Mucosa of descending colon (tissue), 3 donors: ENCODE results near the gene OXA1L. TPM values are rescaled to one million over a fixed set of nuclear protein-coding genes. Genes with fewer than 3 reads are reported as not detected.
A peak's percentile ranks its signal among the peaks of the same experiment; 100 is the strongest.
"Not testable (repeated sequence)": the region's sequence is repeated elsewhere in the genome, so short reads cannot be mapped to it uniquely, and the experiment has no call there.

Experiments used
- ATAC-seq: fragments of 200-7000 bp; cut with Tn5 transposase; one replicate; pipeline ENCODE4 v1.9.1; 2020; ENCODE audit warnings: mild to moderate bottlenecking, moderate library complexity
- DNase-seq, 3 donors: peaks; one replicate each; pipeline ENCODE4 v3.0.0-alpha.2; 2020
- H3K36me3 ChIP-seq: fragments of 200-600 bp; one replicate; pipeline ENCODE4 v1.8.0; 2021; ENCODE audit warnings: low read depth, mild to moderate bottlenecking
- H3K4me1 ChIP-seq: fragments of 200-600 bp; one replicate; pipeline ENCODE4 v1.8.0; 2021; ENCODE audit warnings: low read depth, mild to moderate bottlenecking
- H3K4me3 ChIP-seq: fragments of 200-600 bp; one replicate; pipeline ENCODE4 v1.8.0; 2021; ENCODE audit warnings: mild to moderate bottlenecking
- H3K9me3 ChIP-seq: fragments of 200-600 bp; one replicate; pipeline ENCODE4 v1.8.0; 2021; ENCODE audit warnings: mild to moderate bottlenecking
- CTCF ChIP-seq: fragments of 200-600 bp; IDR thresholded peaks from one replicate; pipeline ENCODE4 v1.8.0; 2022; ENCODE audit warnings: antibody characterized with exemption, mild to moderate bottlenecking
- intact Hi-C, 2 donors: fragments of 100-400 bp; cut with DNase I in 1 of 2; cut with micrococcal nuclease in 1 of 2; formaldehyde crosslinking; loops; one replicate each; pipeline versions ENCODE4 v1.11.0 to v1.11.1; 2022; cut with DNase I, micrococcal nuclease
- total RNA-seq, 3 donors: library from RNA; stranded (reverse); fragmentation: NEBNext Ultra II Directional in 2 of 3; extraction: Animal tissue kit (Norgen Biotek cat#: 25700) in 2 of 3; gene quantifications; one replicate each; pipeline versions ENCODE4 v1.2.1 to v1.2.4, GENCODE V29; 2021 to 2023
- donor health status: DM: no; HTN: no; CAD: no; lungs with moderate emphysema.
- donor health status: DM: no; HTN: no; CAD: no.
- donor health status: DM: no; HTN: yes; CAD: no.

OXA1L gene
- total RNA-seq, 3 donors from 2014 or later: 97.1 to 137 (median 115) TPM

- Histone ChIP-seq H3K4me1 (no peaks in the 10 kb centered on the region), H3K36me3 (no peaks in the 10 kb centered on the region), H3K4me3 (no peak overlapping the region), H3K9me3 (no peaks in the 10 kb centered on the region)
- intact Hi-C loops: no loop called here
- DNase-seq (no peak), ATAC-seq (peak; percentile 22)
- no peak for TF ChIP-seq CTCF
Measured at GRCh38 chr14:22798528-22798927, 32.0 kb downstream of the OXA1L start.

DNA sequence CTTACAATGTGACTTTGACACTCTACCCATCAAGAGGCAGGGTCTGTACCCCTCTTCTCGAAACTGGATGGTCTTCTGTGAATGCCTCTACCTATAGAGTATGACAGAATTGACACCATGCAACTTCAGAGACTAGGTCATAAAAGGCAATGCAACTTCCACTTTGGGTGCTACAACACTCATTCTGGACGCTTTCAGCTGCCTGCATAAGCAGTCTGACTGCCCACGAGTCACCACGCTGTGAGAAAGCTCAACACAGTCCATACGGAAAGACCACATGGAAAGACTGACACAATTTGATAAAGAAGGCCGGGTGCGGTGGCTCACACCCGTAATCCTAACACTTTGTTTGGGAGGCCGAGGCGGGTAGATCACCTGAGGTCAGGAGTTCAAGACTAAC lies 33.9 kb downstream of the OXA1L start:
- Histone ChIP-seq H3K4me1 (no peaks in the 10 kb centered on the region), H3K9me3 (no peaks in the 10 kb centered on the region), H3K36me3 (no peaks in the 10 kb centered on the region), H3K4me3 (no peak overlapping the region)
- TF ChIP-seq CTCF: no peak
- ATAC-seq (no peak), DNase-seq (no peak)
- intact Hi-C loops: no loop called here

- no peaks in the 10 kb centered on the region for H3K4me1 ChIP-seq
- ATAC-seq: no peak
- no peaks in the 10 kb centered on the region for H3K36me3 ChIP-seq
- no peaks in the 10 kb centered on the region for H3K9me3 ChIP-seq
- intact Hi-C loops: no loop called here
- H3K4me3 ChIP-seq: no peak overlapping the region
- no peak for TF ChIP-seq CTCF
- DNase-seq: no peak
Measured at GRCh38 chr14:22801716-22802115, 35.2 kb downstream of the OXA1L start.

GRCh38 chr14:22802860-22803686 lies 36.6 kb downstream of the OXA1L start:
- intact Hi-C loops: no loop called here
- no peak overlapping the region for H3K4me3 ChIP-seq

GRCh38 chr14:22803687-22803974 lies 37.1 kb downstream of the OXA1L start:
- no peaks in the 10 kb centered on the region for H3K36me3 ChIP-seq
- H3K9me3 ChIP-seq: no peaks in the 10 kb centered on the region
- DNase-seq (no peak), ATAC-seq (no peak)
- intact Hi-C loops: no loop called here
- TF ChIP-seq CTCF: no peak
- H3K4me1 ChIP-seq: peaks cover under 1% of the 10 kb centered on the region
- no peak overlapping the region for H3K4me3 ChIP-seq

More at GRCh38 chr14:22802860-22803686, 36.6 kb downstream of the OXA1L start:
- Histone ChIP-seq H3K4me1 (no peaks in the 10 kb centered on the region), H3K9me3 (no peaks in the 10 kb centered on the region), H3K36me3 (no peaks in the 10 kb centered on the region)
- DNase-seq (no peak), ATAC-seq (no peak)
- no peak for TF ChIP-seq CTCF

GRCh38 chr14:22805235-22805634 lies 38.7 kb downstream of the OXA1L start:
- H3K4me1 ChIP-seq, H3K4me3 ChIP-seq, intact Hi-C loops, H3K9me3 ChIP-seq, DNase-seq, H3K36me3 ChIP-seq, ATAC-seq: not testable (repeated sequence)
